ENCODE data around the gene ANKS1B.
"Not testable (repeated sequence)": the region's sequence is repeated elsewhere in the genome, so short reads cannot be mapped to it uniquely, and the experiment has no call there.

The ANKS1B gene

GRCh38 chr12:99804715-99805114, 180.0 kb downstream of the ANKS1B start:
- TF ChIP-seq, protein P1, sequence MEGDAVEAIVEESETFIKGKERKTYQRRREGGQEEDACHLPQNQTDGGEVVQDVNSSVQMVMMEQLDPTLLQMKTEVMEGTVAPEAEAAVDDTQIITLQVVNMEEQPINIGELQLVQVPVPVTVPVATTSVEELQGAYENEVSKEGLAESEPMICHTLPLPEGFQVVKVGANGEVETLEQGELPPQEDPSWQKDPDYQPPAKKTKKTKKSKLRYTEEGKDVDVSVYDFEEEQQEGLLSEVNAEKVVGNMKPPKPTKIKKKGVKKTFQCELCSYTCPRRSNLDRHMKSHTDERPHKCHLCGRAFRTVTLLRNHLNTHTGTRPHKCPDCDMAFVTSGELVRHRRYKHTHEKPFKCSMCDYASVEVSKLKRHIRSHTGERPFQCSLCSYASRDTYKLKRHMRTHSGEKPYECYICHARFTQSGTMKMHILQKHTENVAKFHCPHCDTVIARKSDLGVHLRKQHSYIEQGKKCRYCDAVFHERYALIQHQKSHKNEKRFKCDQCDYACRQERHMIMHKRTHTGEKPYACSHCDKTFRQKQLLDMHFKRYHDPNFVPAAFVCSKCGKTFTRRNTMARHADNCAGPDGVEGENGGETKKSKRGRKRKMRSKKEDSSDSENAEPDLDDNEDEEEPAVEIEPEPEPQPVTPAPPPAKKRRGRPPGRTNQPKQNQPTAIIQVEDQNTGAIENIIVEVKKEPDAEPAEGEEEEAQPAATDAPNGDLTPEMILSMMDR (IDR thresholded peaks at IDR 0.05; ENCODE audit: low read depth, low read length), result no peak
- no peak for DNase-seq
- no peaks in the 10 kb centered on the region for H3K9me3 ChIP-seq (ENCODE audit: severe bottlenecking)

DNA sequence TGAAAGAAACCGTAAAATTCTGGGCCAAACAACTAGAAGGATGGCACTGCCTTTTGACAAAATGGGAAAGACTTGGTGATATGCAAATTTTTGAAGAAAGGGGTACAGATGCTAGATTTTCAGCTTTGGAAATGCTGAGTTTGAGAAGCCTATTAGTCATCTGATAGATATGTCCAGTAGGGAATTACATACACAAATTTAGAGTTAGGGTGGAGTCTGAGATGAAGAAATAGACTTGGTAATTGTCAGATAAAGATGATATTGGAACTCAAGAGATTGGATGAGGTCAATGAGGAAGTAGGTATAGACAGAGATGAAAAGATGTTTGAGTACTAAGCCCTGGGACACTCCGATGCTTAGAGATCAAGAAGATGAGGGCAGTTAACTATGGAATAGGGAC, 184.1 kb downstream of the ANKS1B start:
- no peaks in the 10 kb centered on the region for H3K27me3 ChIP-seq (ENCODE audit: insufficient read depth, low read depth, severe bottlenecking)
- TF ChIP-seq, protein P1 (IDR thresholded peaks at IDR 0.05; ENCODE audit: low read depth, low read length), result no peak
- no peak overlapping the region for H3K27ac ChIP-seq
- no peak for DNase-seq
- no peak overlapping the region for H3K4me3 ChIP-seq (ENCODE audit: low read depth, low read length)
- H3K9me3 ChIP-seq (ENCODE audit: severe bottlenecking), result no peaks in the 10 kb centered on the region
- H3K36me3 ChIP-seq, result no peaks in the 10 kb centered on the region

More at GRCh38 chr12:99804715-99805114, 180.0 kb downstream of the ANKS1B start:
- no peak overlapping the region for H3K4me3 ChIP-seq (ENCODE audit: low read depth, low read length)
- H3K27ac ChIP-seq, result no peak overlapping the region
- H3K27me3 ChIP-seq (ENCODE audit: insufficient read depth, low read depth, severe bottlenecking), result no peaks in the 10 kb centered on the region
- H3K36me3 ChIP-seq, result no peaks in the 10 kb centered on the region

GRCh38 chr12:99797931-99798330, 186.8 kb downstream of the ANKS1B start:
- not testable (repeated sequence) for DNase-seq; H3K36me3 ChIP-seq; H3K4me3 ChIP-seq (ENCODE audit: low read depth, low read length); H3K27me3 ChIP-seq (ENCODE audit: insufficient read depth, low read depth, severe bottlenecking); H3K9me3 ChIP-seq (ENCODE audit: severe bottlenecking); H3K27ac ChIP-seq

- no peak overlapping the region for H3K4me3 ChIP-seq (ENCODE audit: low read depth, low read length)
- H3K36me3 ChIP-seq, result no peaks in the 10 kb centered on the region
- H3K27ac ChIP-seq, result no peak overlapping the region
- no peaks in the 10 kb centered on the region for H3K27me3 ChIP-seq (ENCODE audit: insufficient read depth, low read depth, severe bottlenecking)
- no peak for DNase-seq
- TF ChIP-seq, protein P1 (IDR thresholded peaks at IDR 0.05; ENCODE audit: low read depth, low read length), result no peak
- H3K9me3 ChIP-seq (ENCODE audit: severe bottlenecking), result no peaks in the 10 kb centered on the region
Measured at GRCh38 chr12:99783421-99783820, 201.3 kb downstream of the ANKS1B start.

DNA sequence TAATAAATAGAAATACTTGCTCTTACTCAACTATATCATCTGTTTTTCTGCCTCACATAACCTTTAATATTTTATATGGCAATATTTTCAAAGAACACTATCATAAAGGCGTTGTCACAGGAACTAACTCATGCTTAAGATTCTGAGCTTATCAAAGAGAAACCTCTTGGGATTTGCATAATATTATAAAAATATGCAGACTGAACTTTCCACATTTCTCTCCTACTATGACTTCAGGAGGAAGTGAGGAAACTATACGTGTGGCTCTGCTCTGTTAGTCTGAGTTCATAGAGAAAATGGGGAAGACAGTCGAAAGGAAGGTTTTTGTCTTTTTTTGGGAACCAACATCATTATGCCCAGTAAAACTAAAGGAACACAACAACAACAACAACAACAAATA, 212.5 kb downstream of the ANKS1B start:
- no peaks in the 10 kb centered on the region for H3K36me3 ChIP-seq
- no peaks in the 10 kb centered on the region for H3K9me3 ChIP-seq (ENCODE audit: severe bottlenecking)
- no peaks in the 10 kb centered on the region for H3K27me3 ChIP-seq (ENCODE audit: insufficient read depth, low read depth, severe bottlenecking)
- no peak for DNase-seq
- no peak overlapping the region for H3K27ac ChIP-seq
- H3K4me3 ChIP-seq (ENCODE audit: low read depth, low read length), result no peak overlapping the region
- TF ChIP-seq, protein P1 (IDR thresholded peaks at IDR 0.05; ENCODE audit: low read depth, low read length), result no peak

DNA sequence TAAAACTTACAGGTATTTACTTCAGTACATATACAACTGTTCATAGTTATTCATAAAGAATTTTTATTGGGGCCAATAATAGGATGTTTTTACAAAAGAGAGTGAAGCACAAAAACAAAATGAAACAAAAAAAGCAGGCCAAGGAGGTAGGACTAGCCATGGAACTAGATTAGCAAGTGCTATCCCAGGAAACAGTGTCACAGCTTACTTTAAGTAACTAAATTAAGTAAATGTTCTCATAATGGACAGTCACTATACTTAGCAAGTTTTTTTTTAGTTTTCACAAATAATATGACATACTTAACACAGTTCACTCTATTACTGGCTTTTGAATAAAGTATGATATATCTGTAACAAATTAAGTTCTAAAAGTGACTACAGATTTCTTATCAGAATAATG, 213.1 kb downstream of the ANKS1B start:
- TF ChIP-seq, protein P1 (IDR thresholded peaks at IDR 0.05; ENCODE audit: low read depth, low read length), result no peak
- Histone ChIP-seq H3K9me3 (ENCODE audit: severe bottlenecking) (no peaks in the 10 kb centered on the region), H3K4me3 (ENCODE audit: low read depth, low read length) (no peak overlapping the region), H3K27me3 (ENCODE audit: insufficient read depth, low read depth, severe bottlenecking) (no peaks in the 10 kb centered on the region), H3K27ac (no peak overlapping the region), H3K36me3 (no peaks in the 10 kb centered on the region)
- DNase-seq, result no peak
